Endodermal cell (in vitro differentiated cells): Measurements from ENCODE around the gene SSBP3. TPM values are rescaled to one million over a fixed set of nuclear protein-coding genes. Genes with fewer than 3 reads are reported as not detected.

ENCODE experiments used
- DNase-seq: peaks from one replicate; pipeline ENCODE4 v3.0.0-alpha.2; 2017
- H3K27ac ChIP-seq: 2 replicates; pipeline ENCODE4 v1.5.1; 2013; ENCODE audit warnings: mild to moderate bottlenecking, low read depth, low read length, moderate library complexity
- H3K27me3 ChIP-seq: 2 replicates; pipeline ENCODE4 v1.6.1; 2013; ENCODE audit warnings: mild to moderate bottlenecking, low read length, moderate library complexity; ENCODE audit not compliant: insufficient read depth, control insufficient read depth, poor library complexity, severe bottlenecking
- H3K36me3 ChIP-seq: 2 replicates; pipeline ENCODE4 v1.7.0; 2013; ENCODE audit warnings: mild to moderate bottlenecking, low read length, moderate library complexity; ENCODE audit not compliant: control insufficient read depth, insufficient read depth
- H3K4me1 ChIP-seq: one replicate; pipeline ENCODE4 v1.7.0; 2013; ENCODE audit warnings: low read length; ENCODE audit not compliant: control insufficient read depth, insufficient read depth
- H3K4me3 ChIP-seq: 2 replicates; pipeline ENCODE4 v1.5.1; 2013; ENCODE audit warnings: mild to moderate bottlenecking, low read length, moderate library complexity
- H3K9ac ChIP-seq: 2 replicates; pipeline ENCODE4 v1.6.1; 2013; ENCODE audit warnings: mild to moderate bottlenecking, low read length, moderate library complexity; ENCODE audit not compliant: poor library complexity, severe bottlenecking; ENCODE audit errors: extremely low read depth
- H3K9me3 ChIP-seq: 2 replicates; pipeline ENCODE4 v1.6.1; 2013; ENCODE audit warnings: mild to moderate bottlenecking, low read length, moderate library complexity; ENCODE audit not compliant: control insufficient read depth
- H3K27ac Mint-ChIP-seq: 2 replicates; pipeline ENCODE4 v1.8.0; 2020; ENCODE audit warnings: mixed read lengths
- H3K27me3 Mint-ChIP-seq: 2 replicates; pipeline ENCODE4 v1.8.0; 2021; ENCODE audit warnings: mild to moderate bottlenecking, mixed read lengths; ENCODE audit not compliant: insufficient read depth
- H3K36me3 Mint-ChIP-seq: 2 replicates; pipeline ENCODE4 v1.8.0; 2020; ENCODE audit warnings: low read depth, mixed read lengths
- H3K4me1 Mint-ChIP-seq: 2 replicates; pipeline ENCODE4 v1.8.0; 2020; ENCODE audit warnings: mixed read lengths
- H3K4me3 Mint-ChIP-seq: 2 replicates; pipeline ENCODE4 v1.8.0; 2020; ENCODE audit warnings: mild to moderate bottlenecking, moderate library complexity, mixed read lengths
- H3K9me3 Mint-ChIP-seq: 2 replicates; pipeline ENCODE4 v1.8.0; 2020; ENCODE audit warnings: mild to moderate bottlenecking, mixed read lengths
- WGBS, 2 experiments: methylation state at CpG; one replicate each; pipeline versions ENCODE4 v1.1.5 to v1.1.7; 2013; ENCODE audit warnings: missing lambda C conversion rate in 2 of 2, mixed read lengths in 1 of 2; ENCODE audit not compliant: insufficient coverage in 1 of 2, insufficient read length in 1 of 2; 5-methylcytosine and 5-hydroxymethylcytosine counted together
- total RNA-seq, 2 donors: library from RNA; stranded (reverse); fragmentation: NEBNext Ultra II Directional in 1 of 2; extraction: Animal tissue kit (Norgen Biotek cat#: 25700) in 1 of 2; gene quantifications; 2 replicates in 1 of 2; 3 replicates in 1 of 2; pipeline ENCODE4 v1.2.1, GENCODE V29; 2021
- TF ChIP-seq, protein P1 (sequence below): fragments of 200-600 bp; sonication (generic); conservative IDR thresholded peaks from 2 replicates; pipeline ENCODE4 v1.5.0; 2021; ENCODE audit warnings: antibody characterized with exemption, mild to moderate bottlenecking

Gene SSBP3
- total RNA-seq, 2 donors from 2014 or later: 342 TPM

DNA sequence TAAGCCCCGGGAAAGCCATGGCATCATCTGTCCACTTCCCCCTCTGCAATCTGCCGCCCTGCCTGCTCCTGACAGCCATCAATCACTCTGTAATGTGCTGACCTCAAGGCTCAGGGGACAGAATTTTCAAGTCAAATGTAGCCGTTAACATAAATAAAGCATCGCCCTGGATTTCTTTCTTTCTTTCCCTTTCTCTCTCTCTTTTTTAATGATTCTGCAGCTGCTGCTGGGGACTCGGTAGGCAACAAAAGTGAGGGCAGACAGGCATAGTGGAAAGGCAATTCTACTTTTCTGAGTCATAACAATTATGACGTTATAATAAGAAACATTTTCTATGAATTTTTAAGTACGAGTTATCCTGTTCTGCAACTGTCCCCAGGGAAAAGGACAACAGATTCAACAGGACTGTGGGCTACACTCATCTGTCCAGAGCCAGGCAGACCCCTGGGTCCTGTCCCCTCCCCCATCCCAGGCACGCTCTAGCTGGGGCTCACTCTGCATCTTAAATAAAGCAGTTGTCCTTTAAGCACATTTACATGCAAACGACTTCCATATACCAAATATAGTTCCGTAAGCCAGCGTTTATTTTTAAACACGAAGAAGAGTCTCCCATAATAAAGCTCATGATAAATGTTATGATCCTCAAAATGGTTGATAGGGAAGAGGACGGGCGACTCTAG is 78.7 kb downstream of the SSBP3 start:
- no peak overlapping the region for H3K4me3 Mint-ChIP-seq
- Histone ChIP-seq H3K27ac (peak overlapping the region; percentile 70), H3K4me1 (peaks cover 75% of the 10 kb centered on the region), H3K27me3 (no peaks in the 10 kb centered on the region), H3K36me3 (peaks cover 71% of the 10 kb centered on the region), H3K4me3 (no peak overlapping the region), H3K9ac (no peak overlapping the region), H3K9me3 (no peaks in the 10 kb centered on the region)
- H3K36me3 Mint-ChIP-seq: peaks cover 20% of the 10 kb centered on the region
- no peaks in the 10 kb centered on the region for H3K9me3 Mint-ChIP-seq
- TF ChIP-seq, protein P1, sequence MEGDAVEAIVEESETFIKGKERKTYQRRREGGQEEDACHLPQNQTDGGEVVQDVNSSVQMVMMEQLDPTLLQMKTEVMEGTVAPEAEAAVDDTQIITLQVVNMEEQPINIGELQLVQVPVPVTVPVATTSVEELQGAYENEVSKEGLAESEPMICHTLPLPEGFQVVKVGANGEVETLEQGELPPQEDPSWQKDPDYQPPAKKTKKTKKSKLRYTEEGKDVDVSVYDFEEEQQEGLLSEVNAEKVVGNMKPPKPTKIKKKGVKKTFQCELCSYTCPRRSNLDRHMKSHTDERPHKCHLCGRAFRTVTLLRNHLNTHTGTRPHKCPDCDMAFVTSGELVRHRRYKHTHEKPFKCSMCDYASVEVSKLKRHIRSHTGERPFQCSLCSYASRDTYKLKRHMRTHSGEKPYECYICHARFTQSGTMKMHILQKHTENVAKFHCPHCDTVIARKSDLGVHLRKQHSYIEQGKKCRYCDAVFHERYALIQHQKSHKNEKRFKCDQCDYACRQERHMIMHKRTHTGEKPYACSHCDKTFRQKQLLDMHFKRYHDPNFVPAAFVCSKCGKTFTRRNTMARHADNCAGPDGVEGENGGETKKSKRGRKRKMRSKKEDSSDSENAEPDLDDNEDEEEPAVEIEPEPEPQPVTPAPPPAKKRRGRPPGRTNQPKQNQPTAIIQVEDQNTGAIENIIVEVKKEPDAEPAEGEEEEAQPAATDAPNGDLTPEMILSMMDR: no peak
- H3K4me1 Mint-ChIP-seq: peaks cover 98% of the 10 kb centered on the region
- no peak for DNase-seq
- WGBS, 2 experiments: 55 to 68% methylated on average over 7 to 14 of the region's 14 CpGs
- no peak overlapping the region for H3K27ac Mint-ChIP-seq
- no peaks in the 10 kb centered on the region for H3K27me3 Mint-ChIP-seq

DNA sequence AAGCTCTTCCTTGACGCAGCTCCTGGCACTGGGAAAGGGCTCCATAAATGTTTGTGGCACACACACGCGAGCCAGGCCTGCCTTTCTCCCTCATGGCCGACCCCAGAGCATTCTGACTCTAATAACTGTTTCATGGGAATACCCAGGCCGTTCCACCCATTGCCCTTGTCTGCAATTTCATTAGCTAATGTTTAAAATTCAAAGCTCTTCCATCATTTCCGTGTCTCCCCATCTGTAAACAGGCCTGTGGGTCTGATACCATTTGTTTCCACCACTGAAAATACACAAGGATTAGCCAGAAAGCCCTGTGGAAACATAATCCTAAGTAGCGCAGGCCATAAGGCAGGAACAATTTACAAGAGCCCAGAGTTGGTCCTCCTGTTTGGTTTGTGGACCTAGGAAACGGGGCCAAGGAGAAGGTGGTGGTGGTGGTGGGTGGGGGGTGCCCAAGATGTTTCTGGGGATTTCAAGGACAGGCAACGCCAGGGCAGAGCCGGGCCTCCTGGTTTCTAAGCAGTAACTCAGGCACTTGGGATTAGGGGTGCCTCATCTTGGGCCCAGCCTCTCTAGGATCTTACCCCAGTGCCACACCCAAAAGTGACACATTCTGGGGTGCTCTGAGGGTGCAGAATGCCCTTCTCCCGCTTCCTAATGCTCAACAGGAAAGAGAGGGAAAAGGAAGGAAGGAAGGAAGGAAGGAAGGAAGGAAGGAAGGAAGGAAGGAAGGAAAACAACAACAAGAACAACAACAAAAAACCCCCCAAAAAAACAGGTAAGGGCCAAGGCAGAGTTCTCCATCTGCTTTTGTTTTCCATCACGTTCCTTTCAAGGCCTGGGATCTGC is 79.4 kb downstream of the SSBP3 start:
- peak overlapping the region; percentile 2 for H3K4me3 Mint-ChIP-seq
- Histone ChIP-seq H3K4me1 (peaks cover 74% of the 10 kb centered on the region), H3K36me3 (peaks cover 75% of the 10 kb centered on the region), H3K9me3 (no peaks in the 10 kb centered on the region), H3K27me3 (no peaks in the 10 kb centered on the region), H3K27ac (peak overlapping the region; percentile 70), H3K9ac (no peak overlapping the region), H3K4me3 (peak overlapping the region; percentile 1)
- no peaks in the 10 kb centered on the region for H3K27me3 Mint-ChIP-seq
- TF ChIP-seq, protein P1: no peak
- H3K27ac Mint-ChIP-seq: peak overlapping the region; percentile 74
- no peaks in the 10 kb centered on the region for H3K9me3 Mint-ChIP-seq
- H3K36me3 Mint-ChIP-seq: peaks cover 26% of the 10 kb centered on the region
- H3K4me1 Mint-ChIP-seq: peaks cover 98% of the 10 kb centered on the region
- WGBS, 2 experiments: 85 to 86% methylated on average over 9 to 12 of the region's 12 CpGs
- DNase-seq: no peak

DNA sequence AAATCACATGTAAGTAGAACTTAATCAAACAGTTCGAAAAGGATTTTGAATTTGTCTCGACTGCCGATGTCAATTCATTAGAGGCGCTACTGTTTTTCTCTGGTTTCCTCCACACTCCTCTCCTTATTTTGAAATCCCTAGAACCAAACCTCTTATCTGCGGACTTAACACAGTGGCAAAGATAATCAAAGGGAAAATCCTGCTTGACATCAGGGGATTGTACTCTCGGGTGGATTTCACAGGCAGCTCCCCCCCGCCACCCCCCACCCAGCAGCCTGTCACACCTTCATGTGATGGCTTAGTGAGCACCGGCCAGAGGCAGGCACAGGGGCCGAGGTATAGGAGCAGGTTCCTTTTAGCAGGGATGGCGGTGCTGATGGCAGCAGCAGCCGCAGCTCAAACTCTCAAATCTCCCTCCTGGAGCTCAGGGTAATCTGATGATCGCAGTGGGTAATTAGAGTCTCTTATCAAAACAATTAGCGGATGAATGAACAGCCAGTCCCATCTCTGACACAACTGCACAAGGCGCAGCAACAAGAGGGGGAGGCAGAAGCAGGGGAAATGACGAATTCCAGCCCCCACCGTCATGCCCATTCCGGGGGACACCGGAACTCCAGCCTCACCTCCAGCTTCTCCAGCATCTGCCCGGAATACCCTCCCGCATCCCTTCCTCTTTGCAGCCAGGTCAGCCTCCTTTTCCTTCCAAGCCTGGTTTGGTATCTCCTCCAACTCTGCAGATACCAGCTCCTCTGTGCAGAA is 80.3 kb downstream of the SSBP3 start:
- peak overlapping the region; percentile 70 for H3K27ac ChIP-seq
- H3K36me3 ChIP-seq: peaks cover 75% of the 10 kb centered on the region
- H3K4me3 Mint-ChIP-seq: peak overlapping the region; percentile 2
- no peaks in the 10 kb centered on the region for H3K27me3 Mint-ChIP-seq
- no peak overlapping the region for H3K9ac ChIP-seq
- no peaks in the 10 kb centered on the region for H3K9me3 ChIP-seq
- H3K27ac Mint-ChIP-seq: peak overlapping the region; percentile 74
- WGBS, 2 experiments: 77 to 83% methylated on average over 18 to 20 of the region's 20 CpGs
- H3K9me3 Mint-ChIP-seq: no peaks in the 10 kb centered on the region
- H3K4me1 ChIP-seq: peaks cover 75% of the 10 kb centered on the region
- H3K4me1 Mint-ChIP-seq: peaks cover 97% of the 10 kb centered on the region
- peaks cover 28% of the 10 kb centered on the region for H3K36me3 Mint-ChIP-seq
- peak; percentile 61 for DNase-seq
- TF ChIP-seq, protein P1: no peak
- peak overlapping the region; percentile 1 for H3K4me3 ChIP-seq
- H3K27me3 ChIP-seq: no peaks in the 10 kb centered on the region
